Superior temporal gyrus (tissue), 1 donor: ENCODE results near the gene PJA2.

Source experiments
- DNase-seq: peaks from one replicate; pipeline ENCODE4 v3.0.0-alpha.2; 2016; ENCODE audit errors: extremely low spot score

PJA2 gene

GRCh38 chr5:109350537-109351270, 59.1 kb downstream of the PJA2 start:
- DNase-seq: no peak

DNA sequence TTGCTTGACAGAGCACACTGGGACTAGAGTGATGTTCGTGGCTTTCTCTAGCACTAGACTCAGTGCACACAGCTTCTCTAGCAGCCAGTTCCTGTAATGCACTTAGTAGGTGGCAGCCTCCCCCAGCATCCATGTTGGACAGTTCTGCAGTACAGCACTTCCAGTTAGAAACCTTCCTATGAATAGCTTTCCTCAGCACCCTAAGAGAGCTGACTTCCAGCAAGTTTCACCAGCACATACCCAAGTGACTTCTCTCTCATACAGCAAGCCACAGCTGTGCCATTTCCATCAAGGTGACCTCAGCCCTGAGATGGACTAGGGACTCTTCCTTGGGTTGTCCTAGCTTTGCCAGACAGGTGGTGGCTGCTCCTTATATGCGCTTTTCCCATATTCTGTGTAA, 60.4 kb downstream of the PJA2 start:
- DNase-seq: no peak

DNA sequence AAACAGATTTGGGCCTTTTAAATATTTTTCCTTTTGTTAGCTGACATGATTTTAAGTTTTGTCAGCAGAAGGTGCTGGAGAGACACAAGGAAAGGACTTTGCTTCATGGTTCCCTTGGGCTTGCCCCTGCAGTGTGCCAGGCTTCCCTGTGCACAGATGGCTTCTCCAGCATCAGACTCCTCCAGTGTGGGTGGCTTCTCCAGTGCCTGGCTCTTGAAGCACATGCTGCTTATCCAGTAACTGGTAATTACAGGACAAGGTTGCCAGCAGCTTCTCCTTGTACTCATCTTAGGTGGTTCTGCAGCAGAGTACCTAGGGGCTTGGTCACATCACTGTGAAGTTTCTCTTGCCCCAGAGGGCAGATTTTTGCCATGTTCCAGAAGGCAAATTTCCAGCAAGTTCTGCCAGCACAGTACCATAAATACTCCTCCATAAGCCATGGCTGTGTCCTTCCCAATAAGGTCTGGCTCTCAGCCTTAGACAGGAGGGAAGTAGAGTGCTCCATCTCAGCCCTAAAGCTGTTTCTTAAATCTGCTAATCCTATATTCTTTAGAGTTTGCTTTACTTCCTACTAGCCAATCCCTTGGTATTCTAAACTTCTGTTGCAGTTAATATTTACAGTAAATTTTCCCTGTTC, 62.4 kb downstream of the PJA2 start:
- peak; percentile 55 for DNase-seq

- no peak for DNase-seq
Measured at GRCh38 chr5:109345699-109346098, 64.1 kb downstream of the PJA2 start.

DNA sequence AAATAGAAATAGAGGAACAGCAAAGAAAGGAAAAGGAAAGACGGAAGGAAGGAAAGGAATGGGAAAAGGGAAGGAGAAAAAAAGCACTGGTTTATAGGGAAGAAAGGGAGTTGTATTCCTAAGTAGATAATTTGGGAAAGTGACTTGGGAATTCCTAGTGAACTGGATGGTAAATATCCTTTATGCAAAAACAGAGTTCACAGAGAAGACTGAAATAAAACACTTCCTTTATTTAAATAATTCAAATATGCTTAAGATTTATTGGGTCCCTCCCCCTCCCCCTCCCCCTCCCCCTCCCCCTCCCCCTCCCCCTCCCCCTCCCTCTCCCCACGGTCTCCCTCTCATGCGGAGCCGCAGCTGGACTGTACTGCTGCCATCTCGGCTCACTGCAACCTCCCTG, 69.4 kb downstream of the PJA2 start:
- DNase-seq: no peak

GRCh38 chr5:109335114-109335513, 74.7 kb downstream of the PJA2 start:
- DNase-seq: peak; percentile 56

DNA sequence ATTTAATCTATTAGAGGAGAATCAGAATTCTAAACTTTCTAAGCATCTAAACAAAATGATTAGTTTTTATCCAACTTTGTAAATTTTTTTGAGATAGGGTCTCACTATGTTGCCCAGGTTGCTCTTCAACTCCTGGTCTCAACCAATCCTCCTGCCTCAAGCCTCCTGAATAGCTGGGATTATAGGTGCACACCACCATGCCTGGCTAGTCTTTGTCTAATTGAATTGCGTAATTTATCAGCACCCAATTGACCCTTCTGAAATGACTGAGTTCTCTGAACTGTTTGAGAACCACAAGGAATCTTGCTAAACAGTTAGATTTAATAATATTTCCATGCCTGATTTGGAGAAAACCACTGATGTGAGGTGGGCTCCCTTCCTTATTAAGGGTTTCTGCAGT, 75.7 kb downstream of the PJA2 start:
- no peak for DNase-seq

- DNase-seq: no peak
Measured at GRCh38 chr5:109329333-109330237, 80.2 kb downstream of the PJA2 start.

DNA sequence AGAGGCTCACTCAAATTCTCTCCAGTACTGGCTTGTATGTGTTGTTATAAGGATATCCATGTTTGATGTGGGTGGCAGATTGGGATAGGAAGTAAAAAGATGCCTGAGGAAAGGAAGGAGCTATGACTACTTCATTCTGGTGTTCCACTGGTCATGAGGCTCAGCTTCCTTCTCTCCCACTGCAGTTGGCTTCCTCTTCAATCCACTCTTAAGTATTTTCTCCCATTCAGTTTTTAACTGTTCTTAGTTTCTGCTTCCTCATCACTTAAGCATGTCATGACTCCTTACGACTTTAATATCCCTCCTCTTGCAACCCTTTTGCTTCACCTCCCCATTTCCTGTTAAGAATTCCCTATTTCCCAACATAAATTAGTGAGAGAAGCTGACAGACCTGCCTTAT, 81.1 kb downstream of the PJA2 start:
- DNase-seq: no peak

DNA sequence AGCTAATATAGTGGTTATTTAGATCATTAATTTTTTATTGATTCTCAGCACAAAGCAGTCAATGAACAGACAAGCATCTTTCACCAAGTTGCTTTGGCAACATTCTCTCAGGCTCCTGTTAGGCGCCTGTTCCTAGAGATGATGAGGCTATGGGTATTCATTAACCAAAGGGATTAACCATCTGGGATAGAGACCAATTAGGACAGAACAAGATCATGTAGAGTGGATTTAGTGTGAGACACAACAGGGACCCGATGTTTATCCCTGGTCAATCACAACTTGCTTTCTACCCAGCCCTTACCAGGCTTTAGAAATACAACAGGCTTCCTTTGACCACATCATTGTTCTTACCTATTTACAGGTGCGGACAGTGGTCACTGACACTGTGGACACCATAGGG, 82.2 kb downstream of the PJA2 start:
- no peak for DNase-seq

GRCh38 chr5:109326919-109327318, 82.9 kb downstream of the PJA2 start:
- no peak for DNase-seq

GRCh38 chr5:109325456-109325855, 84.3 kb downstream of the PJA2 start:
- no peak for DNase-seq

DNA sequence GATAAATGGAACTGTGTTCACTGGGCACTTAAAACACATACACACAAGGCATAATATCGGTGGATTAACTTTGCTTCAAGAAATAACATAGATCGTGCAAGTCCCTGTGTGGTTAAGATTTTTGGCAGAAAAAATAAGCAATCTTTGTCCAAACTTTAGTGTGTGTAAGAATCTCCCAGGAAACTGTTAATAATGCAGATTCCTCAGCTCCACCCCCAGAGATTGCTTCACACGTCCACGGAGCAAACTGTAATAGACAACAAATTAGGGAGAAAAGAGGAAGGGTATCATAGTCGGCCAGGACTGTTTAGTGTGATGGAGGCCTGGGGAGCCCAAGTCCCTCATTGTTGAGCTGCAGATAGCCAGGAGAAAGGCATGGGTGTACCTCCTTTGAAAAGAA, 84.8 kb downstream of the PJA2 start:
- no peak for DNase-seq

DNA sequence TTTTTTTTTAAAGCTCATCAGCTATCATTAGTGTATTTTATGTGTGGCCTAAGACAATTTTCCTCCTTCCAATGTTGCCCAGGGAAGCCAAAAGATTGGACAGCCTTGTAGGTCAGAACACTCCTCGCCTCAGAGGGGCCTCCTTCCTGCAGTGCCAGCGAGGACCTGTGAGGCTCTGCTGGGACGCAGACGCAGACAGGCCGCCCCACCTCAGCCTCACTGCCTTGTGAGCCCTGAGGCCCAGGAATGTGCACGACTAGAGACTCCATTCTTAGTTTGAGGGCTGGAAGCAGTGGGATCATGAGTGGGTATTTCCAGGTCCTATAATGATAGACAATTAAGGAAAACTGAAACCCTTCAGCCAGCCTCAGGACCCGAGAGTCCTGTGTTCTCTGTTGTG, 85.4 kb downstream of the PJA2 start:
- no peak for DNase-seq

DNA sequence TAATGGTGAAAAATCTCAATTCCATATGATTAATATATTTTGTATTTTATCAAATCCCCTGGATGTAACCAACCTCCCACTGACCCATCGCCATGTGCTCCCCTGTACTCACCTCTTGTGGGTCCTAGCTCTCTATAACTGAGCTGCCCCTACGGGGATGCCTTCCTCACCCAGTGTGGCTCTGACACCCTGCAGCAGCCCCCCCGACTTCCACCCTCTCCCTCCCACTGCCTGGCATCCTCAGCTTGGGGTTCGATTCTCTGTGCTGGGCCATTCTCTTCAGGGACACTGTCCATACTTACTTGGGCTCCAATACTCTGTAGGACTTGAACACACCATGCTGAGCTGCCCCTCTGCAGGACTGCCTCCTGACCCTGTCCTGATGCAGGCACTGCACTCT, 87.1 kb downstream of the PJA2 start:
- DNase-seq: no peak

DNA sequence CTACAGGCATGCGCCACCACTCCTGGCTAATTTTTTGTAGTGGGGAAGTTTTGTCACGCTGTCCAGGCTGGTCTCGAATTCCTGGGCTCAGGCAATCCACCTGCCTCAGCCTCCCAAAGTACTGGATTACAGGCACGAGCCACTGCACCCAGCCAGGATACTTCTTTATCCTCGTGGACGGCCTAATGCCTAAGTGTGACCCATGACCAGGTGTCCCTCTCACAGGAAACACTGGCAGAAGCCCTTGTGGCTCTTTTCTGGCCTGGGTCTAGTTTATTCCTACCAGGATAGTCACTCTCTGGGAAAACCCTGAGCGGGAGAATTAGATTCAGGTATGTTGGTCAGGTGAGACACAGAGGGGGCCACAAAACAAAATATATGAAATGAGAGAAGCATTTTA, 90.4 kb downstream of the PJA2 start:
- DNase-seq: no peak

GRCh38 chr5:109318455-109319108, 91.2 kb downstream of the PJA2 start:
- DNase-seq: no peak

DNA sequence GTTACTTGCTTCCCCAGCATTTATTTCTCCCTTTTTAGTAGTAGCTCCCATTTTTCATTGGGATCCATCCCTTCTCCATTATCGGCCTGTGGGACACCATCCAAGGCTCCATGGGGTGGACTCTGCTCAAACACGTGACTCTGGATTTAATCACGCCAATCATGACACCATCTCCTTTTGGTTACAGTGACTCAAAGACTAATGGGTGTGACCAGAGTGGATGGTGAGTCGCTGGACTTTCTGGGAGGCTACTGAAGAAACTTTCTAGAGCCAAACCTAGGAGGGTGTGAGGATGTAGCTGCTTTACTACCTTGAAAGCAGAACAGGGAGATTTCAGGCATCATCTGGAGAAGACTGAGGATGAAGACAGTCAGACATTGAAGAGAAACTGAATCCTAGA, 93.1 kb downstream of the PJA2 start:
- DNase-seq: no peak

DNA sequence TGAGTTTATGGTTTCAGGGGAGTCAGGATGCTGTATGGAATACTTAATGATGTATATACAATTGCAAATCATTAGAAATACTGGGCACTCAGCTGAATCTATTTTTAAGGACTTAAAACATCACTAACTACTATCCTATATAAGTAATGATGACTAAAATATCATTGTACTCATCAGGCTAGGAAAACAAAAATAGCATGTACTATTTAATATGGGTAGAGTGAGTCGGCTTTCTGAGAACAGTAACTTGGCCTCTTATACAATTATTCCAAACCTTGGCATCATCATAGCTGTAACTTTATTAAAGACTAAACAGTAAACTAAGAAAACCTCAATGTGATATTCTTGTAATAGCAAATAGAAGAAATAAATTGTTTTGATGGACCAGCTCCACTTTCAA, 94.5 kb downstream of the PJA2 start:
- DNase-seq: no peak

DNA sequence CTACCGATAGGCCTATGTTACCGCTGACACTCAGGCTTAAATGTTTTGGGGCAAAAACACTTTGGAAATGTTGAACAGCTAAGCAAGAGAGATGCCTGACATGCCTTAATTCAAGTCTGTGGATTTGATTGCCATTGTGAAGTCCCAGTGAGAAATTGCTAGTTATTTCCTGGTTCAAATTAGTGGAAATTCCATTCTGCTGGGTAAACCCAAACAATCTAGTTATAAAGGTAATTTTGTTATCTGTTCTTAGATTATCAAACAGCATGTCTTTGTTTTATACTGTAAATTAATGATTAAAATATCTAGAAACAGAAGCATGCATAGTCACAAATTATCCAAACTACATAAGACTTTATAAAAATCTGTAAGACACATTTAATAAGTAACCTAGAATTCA, 96.6 kb downstream of the PJA2 start:
- DNase-seq: no peak

DNA sequence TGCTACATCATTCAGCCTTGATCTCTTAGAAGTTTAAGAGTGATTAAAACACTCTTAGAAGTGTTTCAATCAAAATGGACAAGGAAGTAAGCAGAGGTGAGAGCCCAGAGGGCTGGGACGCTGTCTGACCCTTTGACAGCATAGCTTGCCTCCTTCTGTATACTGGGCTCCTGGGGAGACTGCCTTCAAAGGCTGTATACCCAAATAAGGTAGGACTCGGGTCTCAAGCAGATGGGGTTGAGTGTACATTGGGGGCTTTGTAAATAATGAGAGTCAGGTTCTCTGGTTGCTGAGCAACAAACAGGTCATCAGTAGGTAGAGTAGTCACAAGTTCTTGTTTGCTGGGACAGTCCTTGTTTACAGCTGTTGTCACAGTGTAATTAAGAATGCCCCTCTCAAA, 97.1 kb downstream of the PJA2 start:
- no peak for DNase-seq

DNA sequence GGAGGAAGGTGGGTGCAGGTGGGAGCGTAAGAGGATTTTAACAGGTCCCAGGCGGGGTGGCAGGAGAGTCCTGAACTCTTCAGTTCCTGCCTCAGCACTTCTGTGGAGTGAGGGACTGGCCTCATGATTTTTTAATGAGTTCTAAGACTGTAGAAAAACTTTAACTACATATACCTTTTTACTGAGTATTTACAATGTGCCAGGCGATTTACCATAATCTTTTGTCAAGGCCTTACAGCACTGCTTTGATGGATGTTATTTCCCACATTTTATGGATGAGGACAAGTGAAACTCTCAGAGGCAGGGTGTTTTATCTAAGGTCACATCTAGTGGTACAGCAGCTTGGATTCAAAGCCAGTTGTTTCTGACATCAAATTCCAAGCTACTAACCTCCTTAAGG, 99.5 kb downstream of the PJA2 start:
- no peak for DNase-seq
